Activated B cell treated with CpG ODN at 0.5 μM for 24 hours (primary cell): ENCODE data around the gene RC3H2. TPM values are rescaled to one million over a fixed set of nuclear protein-coding genes. Genes with fewer than 3 reads are reported as not detected.

ENCODE experiments used
- ATAC-seq: fragments of 200-7000 bp; cut with Tn5 transposase; one replicate; pipeline ENCODE4 v1.10.0; 2021; ENCODE audit warnings: low read depth, mild to moderate bottlenecking, moderate library complexity
- CTCF ChIA-PET: fragments of 350-600 bp; sonication (Branson Sonifier 250); formaldehyde crosslinking; loops from one replicate; lab custom pipeline; 2021; ENCODE audit warnings: antibody characterized with exemption; lab: Charles Lee
- POLR2A ChIA-PET: fragments of 350-600 bp; sonication (Branson Sonifier 250); formaldehyde crosslinking; loops from one replicate; lab custom pipeline; 2021; ENCODE audit warnings: antibody characterized with exemption; lab: Charles Lee
- DNase-seq: peaks from one replicate; pipeline ENCODE4 v3.0.0; 2022
- H3K27ac Mint-ChIP-seq: one replicate; pipeline ENCODE4 v1.8.0; 2020; ENCODE audit warnings: mixed read lengths
- H3K27me3 Mint-ChIP-seq: one replicate; pipeline ENCODE4 v1.8.0; 2021; ENCODE audit warnings: mixed read lengths
- H3K36me3 Mint-ChIP-seq: one replicate; pipeline ENCODE4 v1.8.0; 2021; ENCODE audit warnings: low read depth, mixed read lengths
- H3K4me1 Mint-ChIP-seq: one replicate; pipeline ENCODE4 v1.8.0; 2021; ENCODE audit warnings: mixed read lengths
- H3K4me3 Mint-ChIP-seq: one replicate; pipeline ENCODE4 v1.8.0; 2020; ENCODE audit warnings: mild to moderate bottlenecking, mixed read lengths
- H3K9me3 Mint-ChIP-seq: one replicate; pipeline ENCODE4 v1.8.0; 2020; ENCODE audit warnings: mixed read lengths
- intact Hi-C: fragments of 100-400 bp; cut with micrococcal nuclease; formaldehyde crosslinking; loops from one replicate; pipeline ENCODE4 v1.15.1; 2024
- total RNA-seq: library from RNA; stranded (reverse); gene quantifications from 2 replicates; pipeline ENCODE4 v1.2.3, GENCODE V29; 2022
- TF ChIP-seq, protein P1 (sequence below): fragments of 200-600 bp; IDR thresholded peaks from one replicate; pipeline ENCODE4 v1.8.0; 2022; ENCODE audit warnings: antibody characterized with exemption, mild to moderate bottlenecking

RC3H2 gene
- total RNA-seq, 1 donor from 2014 or later = 62.7 TPM

DNA sequence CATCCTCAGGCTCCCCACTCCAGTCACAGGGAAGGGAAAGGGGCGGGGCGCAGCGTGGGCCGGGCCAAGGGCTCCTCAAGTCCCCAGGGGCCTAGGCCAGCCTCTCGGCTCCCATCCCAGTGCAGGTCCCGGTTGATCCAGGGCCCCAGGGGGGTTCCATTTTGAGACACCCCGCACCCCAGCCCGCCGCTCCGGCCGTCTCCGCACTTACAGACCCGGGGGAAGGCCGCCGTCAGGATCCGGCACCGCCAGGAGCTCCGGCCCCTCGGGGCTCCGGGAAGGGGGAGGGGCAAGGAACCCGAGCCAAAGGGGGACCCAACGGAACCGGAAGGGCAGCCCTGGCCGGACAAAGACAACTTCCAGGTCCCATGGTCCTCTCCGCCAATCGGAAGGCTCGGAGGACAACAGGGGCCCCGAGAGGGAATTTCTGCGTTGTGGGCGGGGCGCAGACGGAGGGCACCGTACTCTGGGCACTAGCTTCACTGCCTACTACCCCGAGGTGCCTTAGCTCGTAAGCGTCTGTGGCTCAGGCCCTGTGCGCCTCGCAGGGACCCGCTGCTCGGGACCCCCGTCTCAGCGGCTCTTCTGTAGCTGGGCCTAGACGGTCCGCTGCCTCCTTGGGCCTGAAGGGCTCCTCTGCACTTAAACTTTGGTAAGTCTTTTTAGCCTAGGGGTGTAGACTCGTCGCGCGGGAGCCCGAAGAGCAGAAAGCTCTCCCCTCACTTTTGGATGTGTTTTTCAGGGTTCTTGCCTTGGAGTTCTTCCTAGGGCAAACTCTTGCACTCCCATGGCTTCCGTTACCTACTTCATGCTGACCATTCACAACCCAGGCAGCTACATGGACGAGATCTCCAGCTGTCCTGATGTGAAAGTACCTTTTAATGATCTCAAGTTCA is 26.3 kb upstream of the RC3H2 start, which contains the start of gene ZBTB26:
ZBTB26 (minus strand) TSS at position 287 of the 896 bp plus-strand sequence. CDS start 11,578 bp downstream, outside the sequence.
- Mint-ChIP-seq H3K36me3 (peaks cover 5% of the 10 kb centered on the region), H3K4me3 (no peak within 1 kb of the TSS), H3K9me3 (no peaks in the 10 kb centered on the region), H3K4me1 (peaks cover 22% of the 10 kb centered on the region), H3K27me3 (no peaks in the 10 kb centered on the region), H3K27ac (peak within 1 kb of the TSS; percentile 90)
- CTCF ChIA-PET = interaction anchor here (1.0 to 1.3 kb wide), 3 partner anchors 10 to 59 kb away, joined by 3 to 5 read pairs (median 3); no protein-coding TSS in a partner anchor
- TF ChIP-seq, protein P1, sequence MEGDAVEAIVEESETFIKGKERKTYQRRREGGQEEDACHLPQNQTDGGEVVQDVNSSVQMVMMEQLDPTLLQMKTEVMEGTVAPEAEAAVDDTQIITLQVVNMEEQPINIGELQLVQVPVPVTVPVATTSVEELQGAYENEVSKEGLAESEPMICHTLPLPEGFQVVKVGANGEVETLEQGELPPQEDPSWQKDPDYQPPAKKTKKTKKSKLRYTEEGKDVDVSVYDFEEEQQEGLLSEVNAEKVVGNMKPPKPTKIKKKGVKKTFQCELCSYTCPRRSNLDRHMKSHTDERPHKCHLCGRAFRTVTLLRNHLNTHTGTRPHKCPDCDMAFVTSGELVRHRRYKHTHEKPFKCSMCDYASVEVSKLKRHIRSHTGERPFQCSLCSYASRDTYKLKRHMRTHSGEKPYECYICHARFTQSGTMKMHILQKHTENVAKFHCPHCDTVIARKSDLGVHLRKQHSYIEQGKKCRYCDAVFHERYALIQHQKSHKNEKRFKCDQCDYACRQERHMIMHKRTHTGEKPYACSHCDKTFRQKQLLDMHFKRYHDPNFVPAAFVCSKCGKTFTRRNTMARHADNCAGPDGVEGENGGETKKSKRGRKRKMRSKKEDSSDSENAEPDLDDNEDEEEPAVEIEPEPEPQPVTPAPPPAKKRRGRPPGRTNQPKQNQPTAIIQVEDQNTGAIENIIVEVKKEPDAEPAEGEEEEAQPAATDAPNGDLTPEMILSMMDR = no peak
- ATAC-seq (peak; percentile 98), DNase-seq (peak; percentile 80)
- intact Hi-C loops = loop anchor here (1.0 kb wide), 3 partner anchors 9 to 26 kb away; partner anchors contain the start of genes RC3H2 and ZBTB6
- POLR2A ChIA-PET = interaction anchor here (0.5 to 6.2 kb wide), 14 partner anchors 10 to 428 kb away, joined by 3 to 96 read pairs (median 4); partner anchors contain the start of genes PDCL, RABGAP1, RC3H2 and ZBTB6

DNA sequence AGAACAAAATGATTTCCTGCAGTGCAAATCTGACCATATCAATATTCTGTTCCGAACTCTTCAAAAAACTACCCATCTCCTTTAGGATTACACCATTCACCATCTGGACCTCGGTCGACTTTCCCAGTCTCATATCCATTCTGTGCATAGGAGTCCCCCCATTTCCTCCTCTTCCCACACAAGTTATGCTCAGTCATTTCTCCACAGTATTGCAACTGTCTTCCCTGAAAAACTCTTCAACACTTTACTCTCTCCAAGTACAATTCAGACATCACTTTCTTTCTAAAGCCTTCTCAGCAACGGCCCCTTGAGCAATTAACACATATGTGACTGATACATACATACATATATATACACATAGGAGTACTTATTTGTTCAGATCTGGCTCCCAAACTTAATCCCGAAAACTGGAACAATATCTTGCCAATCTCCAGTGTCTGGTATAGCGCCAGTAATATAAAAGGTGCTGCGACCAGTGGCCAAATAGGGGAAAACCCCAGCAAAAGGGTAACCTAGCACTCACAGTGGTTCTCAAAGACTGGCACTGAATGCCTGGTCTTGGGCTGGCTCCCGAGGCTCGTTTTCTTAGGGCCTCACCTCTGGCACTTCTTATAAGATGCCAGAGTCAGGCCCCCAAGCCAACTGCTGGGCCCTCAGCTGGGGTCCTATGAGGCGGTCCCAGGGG is 25.5 kb upstream of the RC3H2 start:
- H3K4me1 Mint-ChIP-seq = peaks cover 22% of the 10 kb centered on the region
- peaks cover 3% of the 10 kb centered on the region for H3K36me3 Mint-ChIP-seq
- intact Hi-C loops = loop anchor here (1.0 kb wide), 3 partner anchors 10 to 25 kb away; partner anchors contain the start of genes RC3H2 and ZBTB6
- POLR2A ChIA-PET = interaction anchor here (1.2 to 6.2 kb wide), 10 partner anchors 9 to 409 kb away, joined by 3 to 96 read pairs (median 4); partner anchors contain the start of genes PDCL, RABGAP1, RC3H2 and ZBTB6
- H3K27ac Mint-ChIP-seq = peak overlapping the region; percentile 38
- CTCF ChIA-PET = interaction anchor here (1.3 kb wide), 1 partner anchor 60 kb away, joined by 5 read pairs; no protein-coding TSS in a partner anchor
- H3K4me3 Mint-ChIP-seq = no peak overlapping the region
- DNase-seq (no peak), ATAC-seq (no peak)
- no peaks in the 10 kb centered on the region for H3K27me3 Mint-ChIP-seq
- TF ChIP-seq, protein P1 = no peak
- no peaks in the 10 kb centered on the region for H3K9me3 Mint-ChIP-seq

DNA sequence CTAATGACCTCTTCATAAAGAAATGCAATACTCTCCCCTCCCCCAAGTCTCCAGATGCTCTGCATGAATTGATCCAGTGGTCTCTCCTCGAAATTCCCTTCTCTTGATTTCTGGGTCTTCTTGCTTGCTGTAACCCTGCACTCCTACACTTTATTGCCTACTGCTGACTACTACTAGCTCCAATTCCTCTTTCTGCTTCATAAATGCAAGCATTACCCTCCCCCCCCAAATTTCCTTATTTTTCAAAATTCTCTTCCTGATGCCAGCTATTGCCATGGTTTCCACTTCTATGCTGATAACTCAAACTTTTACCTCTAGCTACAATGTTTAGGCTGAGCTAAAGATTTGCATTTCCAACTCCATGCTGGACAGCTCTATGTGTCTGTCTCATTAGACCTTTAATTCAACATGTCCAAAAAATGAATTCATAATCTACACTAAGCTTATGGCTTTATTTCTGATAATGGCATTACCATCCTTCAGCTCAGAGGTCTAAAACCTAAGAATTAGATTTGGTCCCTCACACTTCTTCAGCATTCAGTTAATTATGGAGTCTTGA is 24.7 kb upstream of the RC3H2 start:
- H3K27me3 Mint-ChIP-seq = no peaks in the 10 kb centered on the region
- POLR2A ChIA-PET = interaction anchor here (0.6 to 6.2 kb wide), 5 partner anchors 11 to 836 kb away, joined by 3 to 96 read pairs (median 30); partner anchors contain the start of genes RABGAP1, RC3H2 and ZBTB6
- no peaks in the 10 kb centered on the region for H3K9me3 Mint-ChIP-seq
- H3K4me1 Mint-ChIP-seq = peaks cover 20% of the 10 kb centered on the region
- DNase-seq (no peak), ATAC-seq (no peak)
- H3K36me3 Mint-ChIP-seq = peaks cover 5% of the 10 kb centered on the region
- intact Hi-C loops = no loop called here
- CTCF ChIA-PET = interaction anchor here (0.9 kb wide), 1 partner anchor 17 kb away, joined by 3 read pairs; the partner anchor contains the start of gene ZBTB6
- no peak overlapping the region for H3K27ac Mint-ChIP-seq
- TF ChIP-seq, protein P1 = no peak
- no peak overlapping the region for H3K4me3 Mint-ChIP-seq

DNA sequence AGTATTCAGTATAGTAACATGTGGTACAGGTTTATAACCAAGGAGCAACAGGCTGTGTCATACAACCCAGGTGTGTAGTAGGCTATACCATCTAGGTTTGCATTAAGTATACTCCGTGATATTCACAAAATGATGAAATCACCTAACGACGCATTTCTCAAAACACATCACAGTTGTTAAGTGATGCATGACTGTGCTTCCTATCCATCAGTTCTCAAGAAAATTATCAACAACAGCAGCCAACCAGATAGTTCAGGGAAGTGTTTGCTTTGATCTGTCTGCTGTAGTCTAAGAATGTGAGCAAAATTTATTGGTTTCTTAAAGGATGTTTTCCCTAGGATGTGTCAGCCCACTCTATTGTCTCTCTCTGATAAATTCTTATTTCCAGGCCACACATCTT is 18.8 kb upstream of the RC3H2 start:
- Mint-ChIP-seq H3K9me3 (no peaks in the 10 kb centered on the region), H3K27ac (peak overlapping the region; percentile 32), H3K4me3 (no peak overlapping the region), H3K36me3 (peaks cover 36% of the 10 kb centered on the region), H3K4me1 (peaks cover 19% of the 10 kb centered on the region), H3K27me3 (no peaks in the 10 kb centered on the region)
- TF ChIP-seq, protein P1 = no peak
- intact Hi-C loops = no loop called here
- no peak for DNase-seq
- peak; percentile 83 for ATAC-seq
- ChIA-PET CTCF (interaction anchor here (0.6 kb wide), 1 partner anchor 108 kb away, joined by 3 read pairs; no protein-coding TSS in a partner anchor), POLR2A (interaction anchor here (1.9 to 2.4 kb wide), 3 partner anchors 11 to 19 kb away, joined by 5 to 14 read pairs (median 11); partner anchors contain the start of genes RABGAP1, RC3H2 and ZBTB6)
